Activated T-helper 17 cell treated with anti-CD3 and anti-CD28 coated beads, Interleukin-2, amount 50 U/mL, for 72 hours (primary cell): ENCODE results near the gene SLC25A20. TPM values are rescaled to one million over a fixed set of nuclear protein-coding genes. Genes with fewer than 3 reads are reported as not detected.
A peak's percentile ranks its signal among the peaks of the same experiment; 100 is the strongest.
"Not testable (repeated sequence)": the region's sequence is repeated elsewhere in the genome, so short reads cannot be mapped to it uniquely, and the experiment has no call there.

Source experiments
- ATAC-seq: fragments of 150-1000 bp; cut with Tn5 transposase; replicated peaks from 2 replicates; pipeline ENCODE4 v1.10.0; 2021; ENCODE audit warnings: mild to moderate bottlenecking, moderate library complexity
- H3K27ac Mint-ChIP-seq: one replicate; pipeline ENCODE4 v1.8.0; 2022; ENCODE audit warnings: mixed read lengths
- H3K27me3 Mint-ChIP-seq: one replicate; pipeline ENCODE4 v1.8.0; 2022; ENCODE audit warnings: mixed read lengths
- H3K36me3 Mint-ChIP-seq: one replicate; pipeline ENCODE4 v1.8.0; 2022; ENCODE audit warnings: low read depth, mild to moderate bottlenecking, mixed read lengths
- H3K4me1 Mint-ChIP-seq: one replicate; pipeline ENCODE4 v1.8.0; 2022; ENCODE audit warnings: mixed read lengths
- H3K4me3 Mint-ChIP-seq: one replicate; pipeline ENCODE4 v1.8.0; 2022; ENCODE audit warnings: mild to moderate bottlenecking, mixed read lengths
- H3K9me3 Mint-ChIP-seq: one replicate; pipeline ENCODE4 v1.8.0; 2022; ENCODE audit warnings: mixed read lengths
- total RNA-seq, 2 donors: library from RNA; stranded (reverse); gene quantifications; one replicate each; pipeline ENCODE4 v1.2.3, GENCODE V29; 2022

Gene SLC25A20
- total RNA-seq, 2 donors from 2014 or later: 13.4 to 33.7 TPM

GRCh38 chr3:48837163-48837562 is 61.5 kb downstream of the SLC25A20 start:
- Mint-ChIP-seq H3K27ac (no peak overlapping the region), H3K4me1 (peaks cover 13% of the 10 kb centered on the region), H3K4me3 (no peak overlapping the region), H3K9me3 (no peaks in the 10 kb centered on the region), H3K27me3 (no peaks in the 10 kb centered on the region), H3K36me3 (peaks cover 23% of the 10 kb centered on the region)
- peak; percentile 72 for ATAC-seq

DNA sequence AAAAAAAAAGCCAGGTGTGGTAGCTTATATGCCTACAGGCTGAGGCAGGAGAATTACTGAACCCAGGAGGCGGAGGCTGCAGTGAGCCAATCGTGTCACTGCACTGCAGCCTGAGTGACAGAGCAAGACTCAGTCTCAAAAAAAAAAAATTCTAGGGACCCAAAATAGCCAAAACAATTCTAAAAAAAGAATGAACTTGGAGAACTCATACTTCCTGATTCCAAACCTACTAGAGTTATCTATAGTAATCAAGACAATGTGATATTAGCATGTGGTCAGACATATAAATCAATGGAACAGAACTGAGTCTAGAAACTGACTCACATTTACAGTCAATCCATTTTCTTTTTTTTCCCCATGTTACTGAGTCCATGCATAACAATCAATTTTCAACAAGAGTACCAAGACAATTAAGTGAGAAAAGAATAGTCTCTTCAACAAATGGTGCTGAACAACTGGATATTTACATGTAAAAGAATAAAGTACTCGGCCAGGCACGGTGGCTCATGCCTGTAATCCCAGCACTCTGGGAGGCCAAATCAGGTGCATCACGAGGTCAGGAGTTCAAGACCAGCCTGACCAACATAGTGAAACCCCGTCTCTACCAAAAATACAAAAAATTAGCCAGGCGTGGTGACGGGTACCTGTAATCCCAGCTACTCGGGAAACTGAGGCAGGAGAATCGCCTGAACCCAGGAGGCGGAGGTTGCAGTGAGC is 62.9 kb downstream of the SLC25A20 start:
- Mint-ChIP-seq H3K4me3 (no peak overlapping the region), H3K9me3 (no peaks in the 10 kb centered on the region), H3K36me3 (peaks cover 23% of the 10 kb centered on the region), H3K27ac (no peak overlapping the region), H3K4me1 (peaks cover 13% of the 10 kb centered on the region), H3K27me3 (no peaks in the 10 kb centered on the region)
- ATAC-seq: no peak

GRCh38 chr3:48832684-48833083 is 66.0 kb downstream of the SLC25A20 start:
- Mint-ChIP-seq H3K27me3 (no peaks in the 10 kb centered on the region), H3K27ac (no peak overlapping the region), H3K4me3 (no peak overlapping the region), H3K9me3 (no peaks in the 10 kb centered on the region), H3K36me3 (peaks cover 16% of the 10 kb centered on the region), H3K4me1 (peaks cover 6% of the 10 kb centered on the region)
- no peak for ATAC-seq

DNA sequence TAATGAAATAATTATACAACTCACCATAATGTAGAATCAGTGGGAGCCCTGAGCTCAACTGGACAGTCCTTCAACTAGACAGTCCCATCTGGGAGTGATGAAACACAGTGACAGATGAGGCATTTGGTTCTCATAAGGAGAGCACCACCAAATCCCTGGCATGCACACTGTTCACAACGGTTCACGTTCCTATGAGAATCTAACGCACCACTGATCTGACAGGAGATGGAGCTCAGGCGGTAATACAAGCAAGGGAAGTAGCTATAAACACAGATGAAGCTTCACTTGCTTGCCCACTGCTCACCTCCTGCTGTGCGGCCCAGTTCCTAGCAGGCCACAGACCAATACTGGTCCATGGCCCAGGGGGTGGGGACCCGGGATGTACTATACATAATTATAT is 68.0 kb downstream of the SLC25A20 start:
- ATAC-seq: no peak
- H3K27me3 Mint-ChIP-seq: no peaks in the 10 kb centered on the region
- no peak overlapping the region for H3K27ac Mint-ChIP-seq

DNA sequence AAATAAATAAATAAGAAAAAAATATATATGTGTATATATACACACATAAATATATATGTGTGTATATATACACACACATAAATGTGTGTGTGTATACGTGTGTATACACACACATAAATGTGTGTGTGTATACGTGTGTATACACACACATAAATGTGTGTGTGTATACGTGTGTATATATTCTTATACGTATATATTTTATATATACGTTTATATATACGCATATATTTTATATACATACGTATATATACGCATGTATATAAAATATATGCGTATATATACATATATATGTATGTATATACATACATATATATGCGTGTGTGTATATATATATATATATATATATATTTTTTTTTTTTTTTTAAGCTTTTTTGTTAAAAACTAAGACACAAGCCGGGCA is 69.2 kb downstream of the SLC25A20 start:
- H3K4me3 Mint-ChIP-seq, H3K27me3 Mint-ChIP-seq, H3K9me3 Mint-ChIP-seq, H3K4me1 Mint-ChIP-seq, ATAC-seq, H3K36me3 Mint-ChIP-seq, H3K27ac Mint-ChIP-seq: not testable (repeated sequence)

More for the DNA sequence above, 68.0 kb downstream of the SLC25A20 start:
- H3K9me3 Mint-ChIP-seq: no peaks in the 10 kb centered on the region
- no peak overlapping the region for H3K4me3 Mint-ChIP-seq
- H3K4me1 Mint-ChIP-seq: no peaks in the 10 kb centered on the region
- peaks cover 9% of the 10 kb centered on the region for H3K36me3 Mint-ChIP-seq

DNA sequence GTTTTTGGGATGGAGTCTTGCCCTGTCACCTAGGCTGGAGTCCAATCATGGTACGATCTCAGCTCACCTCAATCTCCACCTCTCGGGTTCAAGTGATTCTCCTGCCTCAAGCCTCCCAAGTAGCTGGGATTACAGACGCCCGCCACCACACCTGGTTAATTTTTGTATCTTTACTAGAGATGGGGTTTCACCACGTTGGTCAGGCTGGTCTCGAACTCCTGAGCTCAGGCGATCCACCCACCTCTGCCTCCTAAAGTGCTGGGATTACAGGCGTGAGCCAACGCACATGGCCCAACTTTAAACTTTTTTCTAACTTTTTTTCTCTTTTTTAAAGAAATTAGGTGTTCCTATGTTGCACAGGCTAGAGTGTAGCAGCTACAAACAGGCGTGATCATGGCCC is 70.8 kb downstream of the SLC25A20 start:
- H3K27ac Mint-ChIP-seq, H3K27me3 Mint-ChIP-seq, ATAC-seq, H3K9me3 Mint-ChIP-seq, H3K4me3 Mint-ChIP-seq, H3K4me1 Mint-ChIP-seq, H3K36me3 Mint-ChIP-seq: not testable (repeated sequence)

DNA sequence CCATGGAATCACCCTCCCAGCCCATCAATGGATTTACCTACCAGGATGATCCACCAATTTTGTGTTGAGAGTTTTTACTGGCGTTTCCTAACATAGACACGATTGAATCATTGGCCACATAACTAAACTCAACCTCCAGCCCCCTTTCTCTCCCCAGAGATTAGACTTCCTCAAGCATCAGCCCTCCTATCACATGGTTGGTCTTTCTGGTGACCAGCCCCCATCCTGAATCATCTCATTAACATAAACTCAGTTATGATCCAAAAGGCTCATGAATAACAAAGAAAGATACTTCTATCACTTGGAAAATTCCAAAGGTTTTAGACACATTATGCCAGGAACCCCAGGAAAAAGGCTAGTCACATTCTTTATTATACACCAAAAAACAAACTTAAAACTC is 72.2 kb downstream of the SLC25A20 start:
- ATAC-seq: no peak
- no peaks in the 10 kb centered on the region for H3K4me1 Mint-ChIP-seq
- H3K9me3 Mint-ChIP-seq: no peaks in the 10 kb centered on the region

GRCh38 chr3:48820612-48821324 is 77.9 kb downstream of the SLC25A20 start:
- Mint-ChIP-seq H3K4me1 (peaks cover 8% of the 10 kb centered on the region), H3K27ac (no peak overlapping the region), H3K27me3 (no peaks in the 10 kb centered on the region), H3K36me3 (peaks cover 5% of the 10 kb centered on the region), H3K4me3 (no peak overlapping the region), H3K9me3 (no peaks in the 10 kb centered on the region)
- no peak for ATAC-seq

More for the DNA sequence above, 72.2 kb downstream of the SLC25A20 start:
- Mint-ChIP-seq H3K27ac (no peak overlapping the region), H3K4me3 (no peak overlapping the region), H3K36me3 (peaks cover 5% of the 10 kb centered on the region), H3K27me3 (no peaks in the 10 kb centered on the region)

DNA sequence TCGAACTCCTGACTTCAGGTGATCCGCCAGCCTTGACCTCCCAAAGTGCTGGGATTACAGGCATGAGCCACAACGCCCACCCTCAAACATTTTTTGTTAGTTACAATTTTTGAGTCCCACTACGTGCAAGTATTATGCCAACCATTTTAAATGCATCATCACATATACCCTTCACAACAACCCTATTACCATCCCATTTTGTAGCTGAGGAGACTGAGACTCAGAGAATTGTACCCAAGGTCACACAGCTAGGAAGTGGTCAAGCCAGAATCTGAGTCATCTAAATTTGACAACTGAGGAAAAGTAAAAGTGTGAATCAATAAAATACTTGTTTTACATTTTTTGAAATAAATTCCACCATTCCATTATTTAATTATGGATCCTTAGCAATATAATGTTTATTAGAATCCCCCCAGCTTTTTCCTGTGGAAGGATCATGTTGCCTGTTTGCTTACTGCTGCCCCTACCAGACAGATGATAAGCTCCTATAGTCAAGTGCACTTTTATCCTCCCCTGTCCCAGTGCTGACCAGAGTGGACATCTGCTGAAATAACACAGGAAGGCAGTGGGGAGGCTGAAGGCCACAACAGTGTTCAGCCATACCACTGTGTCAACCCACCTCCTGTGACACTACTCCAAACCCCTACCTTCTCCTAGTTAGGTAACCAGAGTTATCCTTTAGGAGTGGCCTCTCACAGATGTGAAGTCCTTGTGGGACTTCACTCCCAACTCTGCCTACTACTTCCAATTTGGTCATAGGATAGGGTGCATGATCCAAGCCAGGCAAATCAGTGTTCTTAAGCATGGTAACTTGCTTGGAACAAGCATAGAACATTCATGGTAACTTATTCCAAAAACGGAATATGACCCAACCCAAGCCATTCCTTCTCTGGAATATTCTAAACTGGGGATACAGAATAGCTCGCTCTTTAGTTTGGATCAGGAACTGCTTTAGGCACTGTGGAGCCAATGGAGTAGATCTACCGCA is 79.2 kb downstream of the SLC25A20 start:
- no peak overlapping the region for H3K4me3 Mint-ChIP-seq
- H3K9me3 Mint-ChIP-seq: no peaks in the 10 kb centered on the region
- H3K36me3 Mint-ChIP-seq: peaks cover 5% of the 10 kb centered on the region
- peaks cover 8% of the 10 kb centered on the region for H3K4me1 Mint-ChIP-seq
- H3K27ac Mint-ChIP-seq: peak overlapping the region; percentile 54
- H3K27me3 Mint-ChIP-seq: no peaks in the 10 kb centered on the region
- no peak for ATAC-seq

- ATAC-seq: no peak
- H3K9me3 Mint-ChIP-seq: no peaks in the 10 kb centered on the region
- H3K4me1 Mint-ChIP-seq: peaks cover 6% of the 10 kb centered on the region
- peak overlapping the region; percentile 87 for H3K27ac Mint-ChIP-seq
- H3K4me3 Mint-ChIP-seq: peak overlapping the region; percentile 80
- H3K27me3 Mint-ChIP-seq: no peaks in the 10 kb centered on the region
- H3K36me3 Mint-ChIP-seq: no peaks in the 10 kb centered on the region
Observed at GRCh38 chr3:48811524-48811923, 87.2 kb downstream of the SLC25A20 start.

Other genes starting within 250 kb of the SLC25A20 start
- gene CELSR3, start 236.0 kb downstream of the SLC25A20 start, total RNA-seq: 10 to 100 TPM; 20.3 to 27.1 TPM
- 100 to 1,000 TPM in 1 of 2 donors, 10 to 100 TPM in 1; 58.0 to 110 TPM for gene NCKIPSD, start 213.0 kb downstream of the SLC25A20 start, total RNA-seq
- gene IP6K2, start 181.7 kb downstream of the SLC25A20 start, total RNA-seq: 10 to 100 TPM; 43.4 to 51.1 TPM
- gene PRKAR2A, start 51.0 kb downstream of the SLC25A20 start, total RNA-seq: 10 to 100 TPM; 23.1 to 44.5 TPM
- gene ARIH2, start 20.0 kb upstream of the SLC25A20 start, total RNA-seq: 100 to 1,000 TPM; 107 to 158 TPM
- 10 to 100 TPM; 32.2 to 44.9 TPM for gene P4HTM, start 91.4 kb upstream of the SLC25A20 start, total RNA-seq
- gene WDR6, start 108.5 kb upstream of the SLC25A20 start, total RNA-seq: 100 to 1,000 TPM; 154 to 208 TPM
- gene DALRD3, start 119.7 kb upstream of the SLC25A20 start, total RNA-seq: 10 to 100 TPM; 20.9 to 21.2 TPM
- gene NDUFAF3, start 123.2 kb upstream of the SLC25A20 start, total RNA-seq: 10 to 100 TPM; 40.6 to 56.7 TPM
- 100 to 1,000 TPM; 460 to 479 TPM for gene IMPDH2, start 130.5 kb upstream of the SLC25A20 start, total RNA-seq
- gene QRICH1, start 195.2 kb upstream of the SLC25A20 start, total RNA-seq: 100 to 1,000 TPM; 122 to 151 TPM
- gene QARS1, start 205.9 kb upstream of the SLC25A20 start, total RNA-seq: 100 to 1,000 TPM; 284 to 292 TPM
- gene USP19, start 221.9 kb upstream of the SLC25A20 start, total RNA-seq: 10 to 100 TPM; 33.4 to 36.0 TPM
- gene LAMB2, start 234.2 kb upstream of the SLC25A20 start, total RNA-seq: under 1 TPM in 1 of 2 donors, not detected in 1; 0.79 TPM